ENCODE data around the gene RNF130. TPM values are rescaled to one million over a fixed set of nuclear protein-coding genes. Genes with fewer than 3 reads are reported as not detected.

Gene RNF130
- total and polyA plus RNA-seq, 2 of the 13 experiments (the other 11 are each of a cell fraction or from before 2014, with no cell fraction given) = 28.2 to 28.3 TPM

DNA sequence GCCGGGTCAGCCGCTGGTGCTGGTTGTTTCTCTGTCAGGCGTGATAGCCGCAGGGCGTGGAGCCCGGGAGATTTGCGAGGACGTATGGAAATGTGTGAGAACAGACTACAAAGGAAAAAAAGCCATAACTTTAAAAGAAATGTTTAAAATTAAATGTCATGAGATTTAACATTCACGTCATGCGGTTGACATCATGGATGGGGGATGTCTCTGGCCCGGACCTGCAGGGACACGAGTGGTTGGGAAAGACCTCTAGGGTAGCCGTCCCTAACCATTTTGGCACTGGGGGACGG is 643 bp upstream of the RNF130 start (continued):
- TF ChIP-seq, protein P1, sequence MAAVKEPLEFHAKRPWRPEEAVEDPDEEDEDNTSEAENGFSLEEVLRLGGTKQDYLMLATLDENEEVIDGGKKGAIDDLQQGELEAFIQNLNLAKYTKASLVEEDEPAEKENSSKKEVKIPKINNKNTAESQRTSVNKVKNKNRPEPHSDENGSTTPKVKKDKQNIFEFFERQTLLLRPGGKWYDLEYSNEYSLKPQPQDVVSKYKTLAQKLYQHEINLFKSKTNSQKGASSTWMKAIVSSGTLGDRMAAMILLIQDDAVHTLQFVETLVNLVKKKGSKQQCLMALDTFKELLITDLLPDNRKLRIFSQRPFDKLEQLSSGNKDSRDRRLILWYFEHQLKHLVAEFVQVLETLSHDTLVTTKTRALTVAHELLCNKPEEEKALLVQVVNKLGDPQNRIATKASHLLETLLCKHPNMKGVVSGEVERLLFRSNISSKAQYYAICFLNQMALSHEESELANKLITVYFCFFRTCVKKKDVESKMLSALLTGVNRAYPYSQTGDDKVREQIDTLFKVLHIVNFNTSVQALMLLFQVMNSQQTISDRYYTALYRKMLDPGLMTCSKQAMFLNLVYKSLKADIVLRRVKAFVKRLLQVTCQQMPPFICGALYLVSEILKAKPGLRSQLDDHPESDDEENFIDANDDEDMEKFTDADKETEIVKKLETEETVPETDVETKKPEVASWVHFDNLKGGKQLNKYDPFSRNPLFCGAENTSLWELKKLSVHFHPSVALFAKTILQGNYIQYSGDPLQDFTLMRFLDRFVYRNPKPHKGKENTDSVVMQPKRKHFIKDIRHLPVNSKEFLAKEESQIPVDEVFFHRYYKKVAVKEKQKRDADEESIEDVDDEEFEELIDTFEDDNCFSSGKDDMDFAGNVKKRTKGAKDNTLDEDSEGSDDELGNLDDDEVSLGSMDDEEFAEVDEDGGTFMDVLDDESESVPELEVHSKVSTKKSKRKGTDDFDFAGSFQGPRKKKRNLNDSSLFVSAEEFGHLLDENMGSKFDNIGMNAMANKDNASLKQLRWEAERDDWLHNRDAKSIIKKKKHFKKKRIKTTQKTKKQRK (IDR thresholded peaks at IDR 0.05; ENCODE audit: low read length) = no peak
- TF ChIP-seq, protein P2, sequence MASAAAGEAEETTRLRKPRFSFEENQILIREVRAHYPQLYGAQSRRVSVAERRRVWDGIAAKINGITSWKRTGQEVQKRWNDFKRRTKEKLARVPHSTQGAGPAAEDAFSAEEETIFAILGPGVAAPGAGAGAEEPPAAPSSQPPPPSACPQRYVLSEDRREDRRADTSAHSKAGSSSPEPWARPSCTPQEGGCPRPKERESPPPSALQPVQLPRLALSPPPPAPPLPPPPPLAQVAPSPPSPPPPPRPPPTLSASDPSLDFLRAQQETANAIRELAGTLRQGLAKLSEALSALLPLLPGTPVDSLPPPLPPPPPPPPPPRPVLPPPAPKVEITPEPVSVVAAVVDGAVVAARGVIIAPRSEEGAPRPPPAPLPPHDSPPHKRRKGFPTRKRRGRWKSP (CRISPR knock-in tag; IDR thresholded peaks at IDR 0.05) = peak; percentile 88; the same call in 1 of the 2 replicates
- peak; percentile 95; the same call in 1 of the 2 replicates for TF ChIP-seq ZNF530 (CRISPR knock-in tag; IDR thresholded peaks at IDR 0.05; ENCODE audit: low read depth)
- TF ChIP-seq, protein P3, sequence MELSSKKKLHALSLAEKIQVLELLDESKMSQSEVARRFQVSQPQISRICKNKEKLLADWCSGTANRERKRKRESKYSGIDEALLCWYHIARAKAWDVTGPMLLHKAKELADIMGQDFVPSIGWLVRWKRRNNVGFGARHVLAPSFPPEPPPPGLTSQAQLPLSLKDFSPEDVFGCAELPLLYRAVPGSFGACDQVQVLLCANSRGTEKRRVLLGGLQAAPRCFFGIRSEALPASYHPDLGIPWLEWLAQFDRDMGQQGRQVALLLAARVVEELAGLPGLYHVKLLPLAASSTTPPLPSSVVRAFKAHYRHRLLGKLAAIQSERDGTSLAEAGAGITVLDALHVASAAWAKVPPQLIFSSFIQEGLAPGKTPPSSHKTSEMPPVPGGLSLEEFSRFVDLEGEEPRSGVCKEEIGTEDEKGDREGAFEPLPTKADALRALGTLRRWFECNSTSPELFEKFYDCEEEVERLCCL (CRISPR knock-in tag; IDR thresholded peaks at IDR 0.05; ENCODE audit: borderline replicate concordance) = peak; percentile 85; the same call in 1 of the 2 replicates
- TF ChIP-seq, protein P4, sequence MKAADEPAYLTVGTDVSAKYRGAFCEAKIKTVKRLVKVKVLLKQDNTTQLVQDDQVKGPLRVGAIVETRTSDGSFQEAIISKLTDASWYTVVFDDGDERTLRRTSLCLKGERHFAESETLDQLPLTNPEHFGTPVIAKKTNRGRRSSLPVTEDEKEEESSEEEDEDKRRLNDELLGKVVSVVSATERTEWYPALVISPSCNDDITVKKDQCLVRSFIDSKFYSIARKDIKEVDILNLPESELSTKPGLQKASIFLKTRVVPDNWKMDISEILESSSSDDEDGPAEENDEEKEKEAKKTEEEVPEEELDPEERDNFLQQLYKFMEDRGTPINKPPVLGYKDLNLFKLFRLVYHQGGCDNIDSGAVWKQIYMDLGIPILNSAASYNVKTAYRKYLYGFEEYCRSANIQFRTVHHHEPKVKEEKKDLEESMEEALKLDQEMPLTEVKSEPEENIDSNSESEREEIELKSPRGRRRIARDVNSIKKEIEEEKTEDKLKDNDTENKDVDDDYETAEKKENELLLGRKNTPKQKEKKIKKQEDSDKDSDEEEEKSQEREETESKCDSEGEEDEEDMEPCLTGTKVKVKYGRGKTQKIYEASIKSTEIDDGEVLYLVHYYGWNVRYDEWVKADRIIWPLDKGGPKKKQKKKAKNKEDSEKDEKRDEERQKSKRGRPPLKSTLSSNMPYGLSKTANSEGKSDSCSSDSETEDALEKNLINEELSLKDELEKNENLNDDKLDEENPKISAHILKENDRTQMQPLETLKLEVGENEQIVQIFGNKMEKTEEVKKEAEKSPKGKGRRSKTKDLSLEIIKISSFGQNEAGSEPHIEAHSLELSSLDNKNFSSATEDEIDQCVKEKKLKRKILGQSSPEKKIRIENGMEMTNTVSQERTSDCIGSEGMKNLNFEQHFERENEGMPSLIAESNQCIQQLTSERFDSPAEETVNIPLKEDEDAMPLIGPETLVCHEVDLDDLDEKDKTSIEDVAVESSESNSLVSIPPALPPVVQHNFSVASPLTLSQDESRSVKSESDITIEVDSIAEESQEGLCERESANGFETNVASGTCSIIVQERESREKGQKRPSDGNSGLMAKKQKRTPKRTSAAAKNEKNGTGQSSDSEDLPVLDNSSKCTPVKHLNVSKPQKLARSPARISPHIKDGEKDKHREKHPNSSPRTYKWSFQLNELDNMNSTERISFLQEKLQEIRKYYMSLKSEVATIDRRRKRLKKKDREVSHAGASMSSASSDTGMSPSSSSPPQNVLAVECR (CRISPR knock-in tag; IDR thresholded peaks at IDR 0.05; ENCODE audit: borderline replicate concordance) = no peak
- TF ChIP-seq, protein P5, sequence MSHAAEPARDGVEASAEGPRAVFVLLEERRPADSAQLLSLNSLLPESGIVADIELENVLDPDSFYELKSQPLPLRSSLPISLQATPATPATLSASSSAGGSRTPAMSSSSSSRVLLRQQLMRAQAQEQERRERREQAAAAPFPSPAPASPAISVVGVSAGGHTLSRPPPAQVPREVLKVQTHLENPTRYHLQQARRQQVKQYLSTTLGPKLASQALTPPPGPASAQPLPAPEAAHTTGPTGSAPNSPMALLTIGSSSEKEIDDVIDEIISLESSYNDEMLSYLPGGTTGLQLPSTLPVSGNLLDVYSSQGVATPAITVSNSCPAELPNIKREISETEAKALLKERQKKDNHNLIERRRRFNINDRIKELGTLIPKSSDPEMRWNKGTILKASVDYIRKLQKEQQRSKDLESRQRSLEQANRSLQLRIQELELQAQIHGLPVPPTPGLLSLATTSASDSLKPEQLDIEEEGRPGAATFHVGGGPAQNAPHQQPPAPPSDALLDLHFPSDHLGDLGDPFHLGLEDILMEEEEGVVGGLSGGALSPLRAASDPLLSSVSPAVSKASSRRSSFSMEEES (CRISPR knock-in tag; IDR thresholded peaks at IDR 0.05) = no peak; the same call in 1 of the 2 replicates
- 0 out of 2 replicates have a peak, but pooled peaks have one; percentile 80 for TF ChIP-seq ZSCAN30 (CRISPR knock-in tag; IDR thresholded peaks at IDR 0.05)
- TF ChIP-seq ISX (CRISPR knock-in tag; conservative IDR thresholded peaks at IDR 0.05) = no peak
- TF ChIP-seq CHD4 (IDR thresholded peaks at IDR 0.05; ENCODE audit: borderline replicate concordance, low read length) = no peak
- no peak for TF ChIP-seq REL (CRISPR knock-in tag; conservative IDR thresholded peaks at IDR 0.05)
- no peak for TF ChIP-seq CBX5 (CRISPR knock-in tag; IDR thresholded peaks at IDR 0.05; ENCODE audit: borderline replicate concordance)
- TF ChIP-seq ZNF33B (CRISPR knock-in tag; IDR thresholded peaks at IDR 0.05) = no peak
- TF ChIP-seq ZNF260 (CRISPR knock-in tag; IDR thresholded peaks at IDR 0.05; ENCODE audit: borderline replicate concordance, low read depth) = no peak
- TF ChIP-seq DPF2 (CRISPR knock-in tag; IDR thresholded peaks at IDR 0.05; ENCODE audit: borderline replicate concordance, low read depth) = no peak
- peak; percentile 63; the same call in 1 of the 2 replicates for TF ChIP-seq ZNF20 (CRISPR knock-in tag; IDR thresholded peaks at IDR 0.05)
- no peak for TF ChIP-seq CAMTA2 (CRISPR knock-in tag; IDR thresholded peaks at IDR 0.05; ENCODE audit: borderline replicate concordance)
